Stomach (tissue), 9 donors: ENCODE measurements around the gene MPV17L2. TPM values are rescaled to one million over a fixed set of nuclear protein-coding genes. Genes with fewer than 3 reads are reported as not detected.

Experiments used
- DNase-seq, 2 donors: peaks; one replicate each; pipeline versions ENCODE4 v3.0.0 to v3.0.0-alpha.2; 2013 to 2019
- H3K27ac ChIP-seq, 5 donors: fragments of 200-600 bp in 4 of 5; sonication (generic) in 4 of 5; one replicate each; pipeline ENCODE4 v1.5.1; 2013 to 2019; ENCODE audit warnings: mild to moderate bottlenecking in 1 of 5, moderate library complexity in 1 of 5
- H3K27me3 ChIP-seq, 3 donors: fragments of 200-600 bp; sonication (generic); one replicate each; pipeline ENCODE4 v1.5.1; 2017 to 2019; ENCODE audit warnings: mixed run types in 1 of 3
- H3K36me3 ChIP-seq, 4 donors: fragments of 200-600 bp; sonication (generic); 1 replicate in 3 of 4; 2 replicates in 1 of 4; pipeline ENCODE4 v1.5.1; 2016 to 2019
- H3K4me1 ChIP-seq, 4 donors: fragments of 200-600 bp; sonication (generic); one replicate each; pipeline ENCODE4 v1.5.1; 2016 to 2019
- H3K4me3 ChIP-seq, 4 donors: fragments of 200-600 bp; sonication (generic) in 3 of 4; one replicate each; pipeline ENCODE4 v1.5.1; 2016 to 2019; ENCODE audit warnings: mild to moderate bottlenecking in 1 of 4
- H3K9me3 ChIP-seq, 4 donors: fragments of 200-600 bp; sonication (generic); one replicate each; pipeline ENCODE4 v1.5.1; 2016 to 2019
- EP300 ChIP-seq: sonication (generic); formaldehyde crosslinking; IDR thresholded peaks from one replicate; pipeline ENCODE4 v1.6.1; 2017; ENCODE audit warnings: antibody characterized with exemption
- POLR2A ChIP-seq, 4 donors: fragments of 450-650 bp; IDR thresholded peaks; one replicate each; pipeline ENCODE4 v1.6.1; 2016; ENCODE audit warnings: antibody characterized with exemption in 4 of 4, control low read depth in 2 of 4, mild to moderate bottlenecking in 1 of 4, moderate library complexity in 1 of 4
- POLR2AphosphoS5 ChIP-seq, 3 donors: sonication (generic); formaldehyde crosslinking; IDR thresholded peaks; one replicate each; pipeline ENCODE4 v1.6.1; 2016; ENCODE audit warnings: antibody characterized with exemption in 3 of 3
- WGBS, 5 donors: extraction: QIAGEN DNeasy Blood & Tissue Kit in 3 of 5; methylation state at CpG; one replicate each; pipeline versions ENCODE4 v1.1.5 to v1.1.7; 2013 to 2018; 5-methylcytosine and 5-hydroxymethylcytosine counted together
- intact Hi-C: fragments of 100-400 bp; cut with DNase I; formaldehyde crosslinking; loops from one replicate; pipeline ENCODE4 v1.15.1; 2023; ENCODE audit warnings: low total_unique reads
- polyA plus RNA-seq, 3 donors: library from polyadenylated mRNA; stranded (reverse); fragments of 200-250 nt; gene quantifications; one replicate each; pipeline ENCODE4 v1.2.3, GENCODE V29; 2013
- total RNA-seq, 5 donors: library from RNA; depleted of rRNA; stranded (reverse); fragments of >200 nt; gene quantifications; one replicate each; pipeline versions ENCODE4 v1.1.0 to v1.2.3, GENCODE V29; 2014 to 2016
- TF ChIP-seq, protein P1 (sequence below), 7 experiments: fragments of 450-650 bp in 4 of 7; fragments of 200-600 bp in 3 of 7; sonication (generic) in 3 of 7; IDR thresholded peaks; one replicate each; pipeline ENCODE4 v1.5.1; 2016 to 2019; ENCODE audit warnings: antibody characterized with exemption in 7 of 7, control low read depth in 2 of 7, mild to moderate bottlenecking in 1 of 7
- donor health status: healthy with polysubstance abuse.
- donor health status: Bipolar disorder and iron deficiency.
- donor health status: healthy.

Gene MPV17L2
- total and polyA plus RNA-seq, 8 donors = 5.9 to 200 (median 13.2) TPM

- peaks cover 2 to 47% (median 38%) of the 10 kb centered on the region in 4 donors for H3K36me3 ChIP-seq
- H3K27me3 ChIP-seq = no peaks in the 10 kb centered on the region
- intact Hi-C loops = no loop called here
- DNase-seq = no peak
- H3K4me3 ChIP-seq = no peak overlapping the region
- WGBS, 5 donors = 75 to 89% (median 88%) methylated on average over 12 to 18 of the region's 18 CpGs
- H3K27ac ChIP-seq = peak overlapping the region in 3 of 5 donors; percentile 91 to 96 (median 93)
- TF ChIP-seq, protein P1, sequence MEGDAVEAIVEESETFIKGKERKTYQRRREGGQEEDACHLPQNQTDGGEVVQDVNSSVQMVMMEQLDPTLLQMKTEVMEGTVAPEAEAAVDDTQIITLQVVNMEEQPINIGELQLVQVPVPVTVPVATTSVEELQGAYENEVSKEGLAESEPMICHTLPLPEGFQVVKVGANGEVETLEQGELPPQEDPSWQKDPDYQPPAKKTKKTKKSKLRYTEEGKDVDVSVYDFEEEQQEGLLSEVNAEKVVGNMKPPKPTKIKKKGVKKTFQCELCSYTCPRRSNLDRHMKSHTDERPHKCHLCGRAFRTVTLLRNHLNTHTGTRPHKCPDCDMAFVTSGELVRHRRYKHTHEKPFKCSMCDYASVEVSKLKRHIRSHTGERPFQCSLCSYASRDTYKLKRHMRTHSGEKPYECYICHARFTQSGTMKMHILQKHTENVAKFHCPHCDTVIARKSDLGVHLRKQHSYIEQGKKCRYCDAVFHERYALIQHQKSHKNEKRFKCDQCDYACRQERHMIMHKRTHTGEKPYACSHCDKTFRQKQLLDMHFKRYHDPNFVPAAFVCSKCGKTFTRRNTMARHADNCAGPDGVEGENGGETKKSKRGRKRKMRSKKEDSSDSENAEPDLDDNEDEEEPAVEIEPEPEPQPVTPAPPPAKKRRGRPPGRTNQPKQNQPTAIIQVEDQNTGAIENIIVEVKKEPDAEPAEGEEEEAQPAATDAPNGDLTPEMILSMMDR (IDR thresholded peaks at IDR 0.05) = no peak
- TF ChIP-seq POLR2AphosphoS5 (IDR thresholded peaks at IDR 0.05) (no peak), POLR2A (IDR thresholded peaks at IDR 0.05) (no peak), EP300 (no peak)
- H3K9me3 ChIP-seq = no peaks in the 10 kb centered on the region
- H3K4me1 ChIP-seq = peaks cover 27 to 41% (median 38%) of the 10 kb centered on the region in 4 donors
Measured at GRCh38 chr19:18150776-18151624, 42.0 kb upstream of the MPV17L2 start.

- H3K27me3 ChIP-seq = no peaks in the 10 kb centered on the region
- intact Hi-C loops = no loop called here
- peaks cover 0 to 38% (median 25%) of the 10 kb centered on the region in 4 donors for H3K36me3 ChIP-seq
- TF ChIP-seq POLR2AphosphoS5 (IDR thresholded peaks at IDR 0.05) = peak in 1 of 3 donors; percentile 72
- no peak for TF ChIP-seq EP300
- TF ChIP-seq POLR2A (IDR thresholded peaks at IDR 0.05) = no peak
- TF ChIP-seq, protein P1 (IDR thresholded peaks at IDR 0.05) = peak in 4 of 7 experiments; percentile 16 to 54 (median 42)
- WGBS, 5 donors = 0 to 1% (median 0%) methylated on average over 22 of the region's 22 CpGs
- H3K4me3 ChIP-seq = peak overlapping the region; percentile 71 to 91 (median 84)
- peaks cover 42 to 55% (median 52%) of the 10 kb centered on the region in 4 donors for H3K4me1 ChIP-seq
- H3K9me3 ChIP-seq = no peaks in the 10 kb centered on the region
- DNase-seq = peak; percentile 97 to 99
- H3K27ac ChIP-seq = peak overlapping the region; percentile 72 to 97 (median 93)
Measured at GRCh38 chr19:18152442-18152816, 40.6 kb upstream of the MPV17L2 start.

- Histone ChIP-seq H3K27ac (peak within 1 kb of the TSS; percentile 72 to 97 (median 93)), H3K9me3 (no peaks in the 10 kb centered on the region), H3K27me3 (no peaks in the 10 kb centered on the region), H3K36me3 (peaks cover 0 to 32% (median 20%) of the 10 kb centered on the region in 4 donors), H3K4me1 (peaks cover 47 to 61% (median 57%) of the 10 kb centered on the region in 4 donors), H3K4me3 (peak within 1 kb of the TSS; percentile 71 to 91 (median 84))
- intact Hi-C loops = no loop called here
- DNase-seq = peak; percentile 100
- peak in 2 of 3 donors; percentile 60 to 68 for TF ChIP-seq POLR2AphosphoS5 (IDR thresholded peaks at IDR 0.05)
- no peak for TF ChIP-seq POLR2A (IDR thresholded peaks at IDR 0.05)
- TF ChIP-seq, protein P1 (IDR thresholded peaks at IDR 0.05) = no peak
- WGBS, 5 donors = 0 to 1% (median 0%) methylated on average over 38 to 86 of the region's 86 CpGs
Measured at GRCh38 chr19:18152817-18153555, 40.0 kb upstream of the MPV17L2 start, which contains the start of gene PIK3R2. Gene PIK3R2, plus strand, starts transcription at chr19:18153163. Its CDS starts 2,717 bp downstream, at chr19:18155880.

- peak in 1 of 2 donors; percentile 72 for DNase-seq
- peak overlapping the region; percentile 72 to 97 (median 93) for H3K27ac ChIP-seq
- intact Hi-C loops = no loop called here
- TF ChIP-seq POLR2A (IDR thresholded peaks at IDR 0.05) = no peak
- no peak for TF ChIP-seq POLR2AphosphoS5 (IDR thresholded peaks at IDR 0.05)
- TF ChIP-seq, protein P1 (IDR thresholded peaks at IDR 0.05) = no peak
- TF ChIP-seq EP300 = no peak
- WGBS, 5 donors = 1 to 4% (median 2%) methylated on average over 12 to 38 of the region's 38 CpGs
- peaks cover 0 to 25% (median 13%) of the 10 kb centered on the region in 4 donors for H3K36me3 ChIP-seq
- peaks cover 48 to 67% (median 61%) of the 10 kb centered on the region in 4 donors for H3K4me1 ChIP-seq
- H3K4me3 ChIP-seq = peak overlapping the region; percentile 71 to 91 (median 84)
- no peaks in the 10 kb centered on the region for H3K9me3 ChIP-seq
- H3K27me3 ChIP-seq = no peaks in the 10 kb centered on the region
Measured at GRCh38 chr19:18153556-18154134, 39.4 kb upstream of the MPV17L2 start.
